Spleen (tissue), 7 donors: ENCODE data around the gene ATG16L2.

Experiments
- POLR2A ChIP-seq, 3 donors: fragments of 450-650 bp; IDR thresholded peaks; one replicate each; pipeline ENCODE4 v1.5.1; 2017; ENCODE audit warnings: antibody characterized with exemption in 3 of 3, mild to moderate bottlenecking in 1 of 3
- POLR2AphosphoS5 ChIP-seq, 3 donors: sonication (generic); formaldehyde crosslinking; IDR thresholded peaks; one replicate each; pipeline ENCODE4 v1.5.1; 2017; ENCODE audit warnings: antibody characterized with exemption in 3 of 3
- TF ChIP-seq, protein P1 (sequence below), 11 experiments: fragments of 200-600 bp in 7 of 11; fragments of 450-650 bp in 4 of 11; sonication (generic) in 4 of 11; IDR thresholded peaks in 8 of 11; conservative IDR thresholded peaks in 3 of 11; 1 replicate in 7 of 11; 2 replicates in 4 of 11; pipeline versions ENCODE4 v1.4.0 to v1.8.0; 2016 to 2021; ENCODE audit warnings: antibody characterized with exemption in 11 of 11, inconsistent platforms in 4 of 11, mild to moderate bottlenecking in 1 of 11
- donor health status: DM: no; HTN: no; CAD: no; lungs with moderate emphysema.
- donor health status: DM: no; HTN: no; CAD: no.
- donor health status: DM: no; HTN: no; CAD: no.

DNA sequence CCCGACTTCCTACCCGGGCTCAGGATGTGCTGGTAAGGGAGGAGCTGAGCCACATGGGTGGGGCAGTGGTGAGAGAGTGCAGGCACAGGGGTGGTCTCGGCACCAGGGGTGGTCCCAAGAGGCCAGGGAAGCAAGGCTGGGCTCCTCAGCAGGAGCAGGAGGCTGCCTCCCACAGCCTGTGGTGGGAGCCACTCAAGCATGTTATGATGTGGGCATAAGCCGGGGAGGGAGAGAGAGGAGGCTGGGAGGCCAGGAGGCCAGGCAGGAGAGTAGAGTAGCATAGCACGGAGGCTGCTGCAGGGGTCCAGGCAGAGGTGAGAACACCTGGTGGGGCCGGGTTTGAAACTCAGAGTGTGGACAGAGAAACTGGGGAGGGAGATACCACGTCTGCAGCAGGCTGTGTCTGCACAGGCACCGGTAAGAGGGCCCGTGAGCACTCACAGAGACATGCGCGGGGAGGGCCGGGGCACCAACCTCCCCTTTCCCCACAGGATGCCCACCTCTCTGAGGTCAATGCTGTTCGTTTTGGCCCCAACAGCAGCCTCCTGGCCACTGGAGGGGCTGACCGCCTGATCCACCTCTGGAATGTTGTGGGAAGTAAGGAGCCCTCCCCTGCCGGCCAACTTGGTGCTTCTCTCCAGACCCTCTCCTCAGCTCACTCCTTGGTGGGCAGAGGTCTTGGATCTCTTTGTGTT, 10.7 kb downstream of the ATG16L2 start:
- TF ChIP-seq, protein P1, sequence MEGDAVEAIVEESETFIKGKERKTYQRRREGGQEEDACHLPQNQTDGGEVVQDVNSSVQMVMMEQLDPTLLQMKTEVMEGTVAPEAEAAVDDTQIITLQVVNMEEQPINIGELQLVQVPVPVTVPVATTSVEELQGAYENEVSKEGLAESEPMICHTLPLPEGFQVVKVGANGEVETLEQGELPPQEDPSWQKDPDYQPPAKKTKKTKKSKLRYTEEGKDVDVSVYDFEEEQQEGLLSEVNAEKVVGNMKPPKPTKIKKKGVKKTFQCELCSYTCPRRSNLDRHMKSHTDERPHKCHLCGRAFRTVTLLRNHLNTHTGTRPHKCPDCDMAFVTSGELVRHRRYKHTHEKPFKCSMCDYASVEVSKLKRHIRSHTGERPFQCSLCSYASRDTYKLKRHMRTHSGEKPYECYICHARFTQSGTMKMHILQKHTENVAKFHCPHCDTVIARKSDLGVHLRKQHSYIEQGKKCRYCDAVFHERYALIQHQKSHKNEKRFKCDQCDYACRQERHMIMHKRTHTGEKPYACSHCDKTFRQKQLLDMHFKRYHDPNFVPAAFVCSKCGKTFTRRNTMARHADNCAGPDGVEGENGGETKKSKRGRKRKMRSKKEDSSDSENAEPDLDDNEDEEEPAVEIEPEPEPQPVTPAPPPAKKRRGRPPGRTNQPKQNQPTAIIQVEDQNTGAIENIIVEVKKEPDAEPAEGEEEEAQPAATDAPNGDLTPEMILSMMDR (IDR thresholded peaks at IDR 0.05 in 8 of 11, conservative IDR thresholded peaks at IDR 0.05 in 3 of 11) = no peak
- TF ChIP-seq POLR2AphosphoS5 (IDR thresholded peaks at IDR 0.05) (peak; percentile 43 to 78 (median 50)), POLR2A (IDR thresholded peaks at IDR 0.05) (no peak)
